GM21576 (cell line): Measurements from ENCODE around the gene P3H3.
"Not testable (repeated sequence)": the region's sequence is repeated elsewhere in the genome, so short reads cannot be mapped to it uniquely, and the experiment has no call there.

Source experiments
- ATAC-seq: cut with Tn5 transposase; IDR thresholded peaks from one replicate; pipeline ENCODE4 v1.9.1; 2021; ENCODE audit warnings: mild to moderate bottlenecking, moderate library complexity; ENCODE audit not compliant: unreplicated experiment

Gene P3H3

GRCh38 chr12:6886206-6886999 is 58.2 kb downstream of the P3H3 start:
- not testable (repeated sequence) for ATAC-seq

GRCh38 chr12:6887460-6887859 is 59.3 kb downstream of the P3H3 start:
- no peak for ATAC-seq

- no peak for ATAC-seq
These were observed 60.2 kb downstream of the P3H3 start for GRCh38 chr12:6888360-6888759.

GRCh38 chr12:6888794-6889193 is 60.6 kb downstream of the P3H3 start:
- ATAC-seq: not testable (repeated sequence)
